Dermis blood vessel endothelial cell (primary cell): ENCODE measurements around the gene BLVRB. TPM values are rescaled to one million over a fixed set of nuclear protein-coding genes. Genes with fewer than 3 reads are reported as not detected.

Source experiments
- DNase-seq: peaks from one replicate; pipeline ENCODE4 v3.0.0; 2010
- total RNA-seq: library from RNA; depleted of rRNA; stranded (reverse); fragments of >200 nt; gene quantifications from 2 replicates; pipeline ENCODE4 v1.2.3, GENCODE V29; 2014

The BLVRB gene
- total RNA-seq, 1 donor from 2014 or later, result 58.7 TPM

GRCh38 chr19:40398417-40399131 lies 67.0 kb downstream of the BLVRB start:
- DNase-seq, result peak; percentile 51

Other genes starting within 250 kb of the BLVRB start
- gene TTC9B, start 247.4 kb downstream of the BLVRB start, total RNA-seq, result not detected in 2 replicates
- 0.09 and 0.34 TPM in 2 replicates for gene CCNP, start 239.1 kb downstream of the BLVRB start, total RNA-seq
- 37.3 and 45.8 TPM in 2 replicates for gene AKT2, start 180.4 kb downstream of the BLVRB start, total RNA-seq
- gene C19orf47, start 117.3 kb downstream of the BLVRB start, total RNA-seq, result 5.3 and 9.2 TPM in 2 replicates
- 173 and 228 TPM in 2 replicates for gene PLD3, start 117.0 kb downstream of the BLVRB start, total RNA-seq
- under 0.01 and 0.05 TPM in 2 replicates for gene HIPK4, start 75.6 kb downstream of the BLVRB start, total RNA-seq
- 1.7 and 2.1 TPM in 2 replicates for gene PRX, start 52.4 kb downstream of the BLVRB start, total RNA-seq
- 18.8 and 38.1 TPM in 2 replicates for gene SERTAD1, start 39.8 kb downstream of the BLVRB start, total RNA-seq
- gene SERTAD3, start 21.4 kb downstream of the BLVRB start, total RNA-seq, result 14.9 and 25.9 TPM in 2 replicates
- 0.05 and 0.17 TPM in 2 replicates for gene SPTBN4, start 1.3 kb upstream of the BLVRB start, total RNA-seq
- 27.7 and 67.0 TPM in 2 replicates for gene SHKBP1, start 111.1 kb upstream of the BLVRB start, total RNA-seq
- gene LTBP4, start 135.6 kb upstream of the BLVRB start, total RNA-seq, result 16.8 and 25.2 TPM in 2 replicates
- gene NUMBL, start 224.9 kb upstream of the BLVRB start, total RNA-seq, result 27.2 and 48.0 TPM in 2 replicates